Esophagus muscularis mucosa (tissue), 3 donors: ENCODE data around the gene CEP76.

Experiments
- POLR2A ChIP-seq: fragments of 450-650 bp; IDR thresholded peaks from one replicate; pipeline ENCODE4 v1.6.1; 2017; ENCODE audit warnings: antibody characterized with exemption, moderate library complexity, mild to moderate bottlenecking, low read depth
- TF ChIP-seq, protein P1 (sequence below), 3 experiments: fragments of 200-600 bp in 2 of 3; fragments of 450-650 bp in 1 of 3; sonication (generic) in 2 of 3; IDR thresholded peaks; one replicate each; pipeline ENCODE4 v1.5.1; 2017 to 2019; ENCODE audit warnings: antibody characterized with exemption in 3 of 3, mild to moderate bottlenecking in 2 of 3, moderate library complexity in 1 of 3

DNA sequence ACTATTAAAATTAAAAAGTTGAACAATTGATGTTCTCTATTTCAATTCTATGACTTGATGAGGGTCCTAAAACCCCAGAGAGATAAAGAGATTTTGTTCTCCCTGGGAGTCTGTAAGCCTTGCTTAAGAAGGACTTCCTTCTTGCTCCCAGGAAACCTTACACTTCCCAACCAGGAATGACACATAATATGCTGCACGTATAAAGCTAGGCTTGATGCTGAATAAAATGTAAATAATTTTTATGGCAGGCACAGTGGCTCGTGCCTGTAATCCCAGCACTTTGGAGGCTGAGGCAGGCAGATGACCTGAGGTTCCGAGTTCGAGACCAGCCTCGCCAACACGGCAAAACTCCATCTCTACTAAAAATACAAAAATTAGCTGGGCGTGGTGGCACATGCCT is 72.4 kb downstream of the CEP76 start:
- TF ChIP-seq, protein P1, sequence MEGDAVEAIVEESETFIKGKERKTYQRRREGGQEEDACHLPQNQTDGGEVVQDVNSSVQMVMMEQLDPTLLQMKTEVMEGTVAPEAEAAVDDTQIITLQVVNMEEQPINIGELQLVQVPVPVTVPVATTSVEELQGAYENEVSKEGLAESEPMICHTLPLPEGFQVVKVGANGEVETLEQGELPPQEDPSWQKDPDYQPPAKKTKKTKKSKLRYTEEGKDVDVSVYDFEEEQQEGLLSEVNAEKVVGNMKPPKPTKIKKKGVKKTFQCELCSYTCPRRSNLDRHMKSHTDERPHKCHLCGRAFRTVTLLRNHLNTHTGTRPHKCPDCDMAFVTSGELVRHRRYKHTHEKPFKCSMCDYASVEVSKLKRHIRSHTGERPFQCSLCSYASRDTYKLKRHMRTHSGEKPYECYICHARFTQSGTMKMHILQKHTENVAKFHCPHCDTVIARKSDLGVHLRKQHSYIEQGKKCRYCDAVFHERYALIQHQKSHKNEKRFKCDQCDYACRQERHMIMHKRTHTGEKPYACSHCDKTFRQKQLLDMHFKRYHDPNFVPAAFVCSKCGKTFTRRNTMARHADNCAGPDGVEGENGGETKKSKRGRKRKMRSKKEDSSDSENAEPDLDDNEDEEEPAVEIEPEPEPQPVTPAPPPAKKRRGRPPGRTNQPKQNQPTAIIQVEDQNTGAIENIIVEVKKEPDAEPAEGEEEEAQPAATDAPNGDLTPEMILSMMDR (IDR thresholded peaks at IDR 0.05), result no peak
- no peak for TF ChIP-seq POLR2A
